GM23248 (cell line): ENCODE data around the gene FARS2. TPM values are rescaled to one million over a fixed set of nuclear protein-coding genes. Genes with fewer than 3 reads are reported as not detected.

Source experiments
- DNase-seq: peaks from one replicate; pipeline ENCODE4 v3.0.0-alpha.2; 2015
- H2AFZ ChIP-seq: fragments of 200-600 bp; sonication (generic); 2 replicates; pipeline ENCODE4 v1.6.1; 2016; ENCODE audit warnings: antibody characterized with exemption
- H3F3A ChIP-seq: fragments of 200-600 bp; sonication (generic); 2 replicates; pipeline ENCODE4 v1.6.1; 2016; ENCODE audit warnings: mild to moderate bottlenecking, antibody characterized with exemption, mixed run types; ENCODE audit not compliant: insufficient read depth
- H3K27ac ChIP-seq: fragments of 200-600 bp; sonication (generic); 2 replicates; pipeline ENCODE4 v1.5.1; 2016; ENCODE audit warnings: mild to moderate bottlenecking
- H3K27me3 ChIP-seq: fragments of 200-600 bp; sonication (generic); replicated peaks from 2 replicates; pipeline ENCODE4 v1.6.1; 2016; ENCODE audit warnings: mild to moderate bottlenecking; ENCODE audit not compliant: insufficient read depth
- H3K36me3 ChIP-seq: fragments of 200-600 bp; sonication (generic); 2 replicates; pipeline ENCODE4 v1.6.1; 2016; ENCODE audit warnings: low read depth, mild to moderate bottlenecking
- H3K4me1 ChIP-seq: fragments of 200-600 bp; sonication (generic); 2 replicates; pipeline ENCODE4 v1.6.1; 2016; ENCODE audit warnings: mild to moderate bottlenecking; ENCODE audit not compliant: insufficient read depth
- H3K4me2 ChIP-seq: fragments of 200-600 bp; sonication (generic); one replicate; pipeline ENCODE4 v1.6.1; 2016; ENCODE audit warnings: mild to moderate bottlenecking; ENCODE audit not compliant: unreplicated experiment
- H3K4me3 ChIP-seq: fragments of 200-600 bp; sonication (generic); 2 replicates; pipeline ENCODE4 v1.5.1; 2016; ENCODE audit warnings: mild to moderate bottlenecking
- H3K79me2 ChIP-seq: fragments of 200-600 bp; sonication (generic); 2 replicates; pipeline ENCODE4 v1.6.1; 2016; ENCODE audit warnings: mild to moderate bottlenecking; ENCODE audit not compliant: insufficient read depth
- H3K9ac ChIP-seq: fragments of 200-600 bp; sonication (generic); 2 replicates; pipeline ENCODE4 v1.6.1; 2016; ENCODE audit warnings: mild to moderate bottlenecking
- H3K9me2 ChIP-seq: fragments of 200-600 bp; sonication (generic); 2 replicates; pipeline ENCODE4 v1.6.1; 2016; ENCODE audit warnings: mixed run types, mild to moderate bottlenecking, moderate library complexity; ENCODE audit not compliant: insufficient read depth
- H3K9me3 ChIP-seq: fragments of 200-600 bp; sonication (generic); one replicate; pipeline ENCODE4 v1.6.1; 2017; ENCODE audit warnings: low read depth
- H4K20me1 ChIP-seq: fragments of 200-600 bp; sonication (generic); 2 replicates; pipeline ENCODE4 v1.6.0; 2016; ENCODE audit not compliant: insufficient read depth
- EZH2 ChIP-seq: fragments of 200-600 bp; sonication (generic); IDR thresholded peaks from 2 replicates; pipeline ENCODE4 v1.6.1; 2018; ENCODE audit warnings: antibody characterized with exemption, mild to moderate bottlenecking; ENCODE audit not compliant: insufficient read depth, poor library complexity, severe bottlenecking
- EZH2phosphoT487 ChIP-seq: fragments of 200-600 bp; sonication (generic); IDR thresholded peaks from 2 replicates; pipeline ENCODE4 v1.6.1; 2018; ENCODE audit warnings: antibody characterized with exemption, moderate library complexity, mild to moderate bottlenecking, low read depth; ENCODE audit not compliant: insufficient read depth
- WGBS, 2 experiments: methylation state at CpG; one replicate each; pipeline ENCODE4 v1.1.6; 2015 to 2017; ENCODE audit warnings: low lambda C conversion rate in 2 of 2, low coverage in 1 of 2; ENCODE audit errors: missing lambda C conversion rate in 2 of 2; 5-methylcytosine and 5-hydroxymethylcytosine counted together
- in situ Hi-C: fragments of 300-500 bp; cut with MboI; formaldehyde crosslinking; loops from 2 replicates; pipeline ENCODE4 v1.15.0; 2020
- polyA plus RNA-seq: library from polyadenylated mRNA; unstranded; fragments of >200 nt; fragmentation: Nextera tagmentation; extraction: Ambion mirVana; gene quantifications from 2 replicates; pipeline ENCODE4 v1.2.1, GENCODE V29; 2016
- total RNA-seq: library from RNA; depleted of rRNA; stranded (reverse); fragments of >200 nt; shearing (Covaris generic); gene quantifications from 2 replicates; pipeline ENCODE4 v1.2.3, GENCODE V29; 2014

FARS2 gene
- total and polyA plus RNA-seq, 2 experiments from 2014 or later: 15.1 to 16.5 TPM

DNA sequence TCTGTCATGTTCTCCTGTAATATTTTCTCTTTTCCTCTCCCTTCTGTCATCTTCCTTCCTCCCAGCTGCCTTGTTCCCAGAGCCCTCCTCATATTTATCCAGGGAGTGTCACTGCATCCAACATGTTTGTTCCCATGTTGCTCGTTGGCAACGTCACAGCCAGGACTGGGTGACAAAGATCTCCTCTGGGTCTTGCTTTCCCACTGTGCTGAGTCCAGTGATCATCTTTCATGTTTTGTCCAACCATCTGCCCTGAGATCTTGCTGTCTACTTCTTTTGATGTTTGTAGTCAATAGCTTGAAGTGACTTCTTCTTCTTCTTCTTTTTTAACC lies 26.6 kb downstream of the FARS2 start:
- no peaks in the 10 kb centered on the region for H3K9me3 ChIP-seq
- no peak overlapping the region; the same call in 1 of the 2 replicates for H2AFZ ChIP-seq
- no peaks in the 10 kb centered on the region for H4K20me1 ChIP-seq
- 15 to 16% methylated on average over 2 of the region's 2 CpGs for WGBS, 2 experiments
- H3K4me2 ChIP-seq: no peak overlapping the region
- no peak overlapping the region for H3K4me3 ChIP-seq
- H3K9ac ChIP-seq: no peak overlapping the region
- TF ChIP-seq EZH2 (no peak), EZH2phosphoT487 (no peak)
- no peak for DNase-seq
- H3K4me1 ChIP-seq: peaks cover 8% of the 10 kb centered on the region
- H3K79me2 ChIP-seq: peaks cover 45% of the 10 kb centered on the region
- no peaks in the 10 kb centered on the region for H3K27me3 ChIP-seq
- H3K9me2 ChIP-seq: no peaks in the 10 kb centered on the region
- H3K27ac ChIP-seq: 0 out of 2 replicates have a peak overlapping the region, but pooled peaks have one; percentile 4
- no peaks in the 10 kb centered on the region for H3K36me3 ChIP-seq
- in situ Hi-C loops: no loop called here
- H3F3A ChIP-seq: no peaks in the 10 kb centered on the region

GRCh38 chr6:5290097-5290496 lies 28.8 kb downstream of the FARS2 start:
- Histone ChIP-seq H2AFZ (no peak overlapping the region), H3F3A (no peaks in the 10 kb centered on the region), H3K79me2 (peaks cover 50% of the 10 kb centered on the region), H3K4me1 (peaks cover 8% of the 10 kb centered on the region), H4K20me1 (no peaks in the 10 kb centered on the region), H3K36me3 (no peaks in the 10 kb centered on the region), H3K9me3 (no peaks in the 10 kb centered on the region), H3K27me3 (no peaks in the 10 kb centered on the region), H3K4me2 (no peak overlapping the region), H3K4me3 (no peak overlapping the region), H3K27ac (no peak overlapping the region), H3K9ac (no peak overlapping the region), H3K9me2 (no peaks in the 10 kb centered on the region)
- in situ Hi-C loops: no loop called here
- no peak for TF ChIP-seq EZH2
- no peak for TF ChIP-seq EZH2phosphoT487
- DNase-seq: no peak
- WGBS, 2 experiments: 97 to 100% methylated on average over 1 of the region's 1 CpG

GRCh38 chr6:5290500-5290899 lies 29.2 kb downstream of the FARS2 start:
- no peak overlapping the region for H3K9ac ChIP-seq
- H3K9me2 ChIP-seq: no peaks in the 10 kb centered on the region
- no peaks in the 10 kb centered on the region for H4K20me1 ChIP-seq
- peaks cover 54% of the 10 kb centered on the region for H3K79me2 ChIP-seq
- in situ Hi-C loops: no loop called here
- no peak for DNase-seq
- H3K36me3 ChIP-seq: no peaks in the 10 kb centered on the region
- TF ChIP-seq EZH2phosphoT487 (no peak), EZH2 (no peak)
- no peaks in the 10 kb centered on the region for H3K27me3 ChIP-seq
- no peak overlapping the region for H3K4me2 ChIP-seq
- H3K9me3 ChIP-seq: no peaks in the 10 kb centered on the region
- peaks cover 8% of the 10 kb centered on the region for H3K4me1 ChIP-seq
- no peak overlapping the region for H2AFZ ChIP-seq
- H3K4me3 ChIP-seq: no peak overlapping the region
- no peak overlapping the region for H3K27ac ChIP-seq
- H3F3A ChIP-seq: no peaks in the 10 kb centered on the region

- H3K4me3 ChIP-seq: no peak overlapping the region
- DNase-seq: no peak
- H3K36me3 ChIP-seq: no peaks in the 10 kb centered on the region
- in situ Hi-C loops: no loop called here
- no peaks in the 10 kb centered on the region for H3K9me3 ChIP-seq
- H3K9me2 ChIP-seq: no peaks in the 10 kb centered on the region
- no peak overlapping the region for H3K27ac ChIP-seq
- H3K4me2 ChIP-seq: no peak overlapping the region
- H3K9ac ChIP-seq: no peak overlapping the region
- TF ChIP-seq EZH2phosphoT487 (no peak), EZH2 (no peak)
- H3K27me3 ChIP-seq: no peaks in the 10 kb centered on the region
- peaks cover 59% of the 10 kb centered on the region for H3K79me2 ChIP-seq
- H2AFZ ChIP-seq: no peak overlapping the region
- WGBS, 2 experiments: 57 to 59% methylated on average over 1 of the region's 1 CpG
- no peaks in the 10 kb centered on the region for H3F3A ChIP-seq
- H3K4me1 ChIP-seq: peaks cover 8% of the 10 kb centered on the region
- H4K20me1 ChIP-seq: no peaks in the 10 kb centered on the region
Observed at GRCh38 chr6:5292154-5292553, 30.8 kb downstream of the FARS2 start.

- in situ Hi-C loops: no loop called here
Observed at GRCh38 chr6:5293692-5294091, 32.4 kb downstream of the FARS2 start.

More at GRCh38 chr6:5293692-5294091, 32.4 kb downstream of the FARS2 start:
- no peak overlapping the region for H3K4me3 ChIP-seq
- no peak overlapping the region for H3K9ac ChIP-seq
- no peaks in the 10 kb centered on the region for H3K9me2 ChIP-seq
- no peaks in the 10 kb centered on the region for H3K36me3 ChIP-seq
- H3K4me2 ChIP-seq: no peak overlapping the region
- no peaks in the 10 kb centered on the region for H4K20me1 ChIP-seq
- WGBS, 2 experiments: 96 to 98% methylated on average over 2 of the region's 2 CpGs
- no peak overlapping the region for H2AFZ ChIP-seq
- DNase-seq: no peak
- no peaks in the 10 kb centered on the region for H3K4me1 ChIP-seq
- no peak for TF ChIP-seq EZH2phosphoT487
- no peak for TF ChIP-seq EZH2
- H3F3A ChIP-seq: no peaks in the 10 kb centered on the region
- H3K9me3 ChIP-seq: no peaks in the 10 kb centered on the region
- no peaks in the 10 kb centered on the region for H3K27me3 ChIP-seq
- H3K27ac ChIP-seq: no peak overlapping the region
- H3K79me2 ChIP-seq: peaks cover 58% of the 10 kb centered on the region
